GM21526 (cell line): Measurements from ENCODE around the gene BRINP1.
"Not testable (repeated sequence)": the region's sequence is repeated elsewhere in the genome, so short reads cannot be mapped to it uniquely, and the experiment has no call there.

Experiments used
- ATAC-seq: cut with Tn5 transposase; IDR thresholded peaks from one replicate; pipeline ENCODE4 v1.9.1; 2021; ENCODE audit warnings: moderate library complexity; ENCODE audit not compliant: unreplicated experiment, low FRiP score

Gene BRINP1

DNA sequence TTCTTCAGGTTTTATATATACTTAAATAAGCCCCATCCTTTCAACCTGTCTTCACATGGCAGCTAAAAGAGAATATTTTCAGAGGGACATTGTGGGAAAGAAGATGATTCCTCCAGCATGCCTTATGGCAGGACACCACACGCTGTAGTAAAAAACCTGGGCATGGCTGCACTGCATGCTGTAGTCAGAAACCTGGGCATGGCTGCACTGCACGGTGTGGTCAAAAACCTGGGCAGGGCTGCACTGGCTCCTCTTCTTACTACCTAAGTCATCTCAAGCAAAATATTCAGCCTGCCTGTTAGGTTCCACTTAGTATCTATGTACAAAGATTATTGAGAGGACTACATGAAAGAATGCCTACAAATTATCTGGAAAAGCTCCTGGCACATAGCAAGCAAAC lies 153.6 kb downstream of the BRINP1 start:
- ATAC-seq = no peak

DNA sequence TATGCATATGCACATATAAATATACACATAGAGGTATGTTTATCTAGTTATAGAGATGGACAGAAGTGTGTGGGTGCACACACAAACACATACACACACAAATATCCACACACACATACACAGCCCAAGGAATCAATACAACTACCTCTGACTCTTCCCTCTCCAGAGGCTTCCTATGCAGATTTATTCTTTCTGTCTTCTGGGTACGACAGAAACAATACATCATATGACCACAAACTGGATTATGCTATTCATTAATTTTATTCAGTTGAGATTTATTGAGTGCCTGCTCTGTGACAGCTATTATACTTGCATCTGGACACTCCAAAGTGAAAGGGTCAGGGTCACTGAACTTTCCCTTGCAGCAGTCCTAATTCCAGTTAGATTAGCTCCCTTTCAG lies 155.8 kb downstream of the BRINP1 start:
- ATAC-seq = no peak

DNA sequence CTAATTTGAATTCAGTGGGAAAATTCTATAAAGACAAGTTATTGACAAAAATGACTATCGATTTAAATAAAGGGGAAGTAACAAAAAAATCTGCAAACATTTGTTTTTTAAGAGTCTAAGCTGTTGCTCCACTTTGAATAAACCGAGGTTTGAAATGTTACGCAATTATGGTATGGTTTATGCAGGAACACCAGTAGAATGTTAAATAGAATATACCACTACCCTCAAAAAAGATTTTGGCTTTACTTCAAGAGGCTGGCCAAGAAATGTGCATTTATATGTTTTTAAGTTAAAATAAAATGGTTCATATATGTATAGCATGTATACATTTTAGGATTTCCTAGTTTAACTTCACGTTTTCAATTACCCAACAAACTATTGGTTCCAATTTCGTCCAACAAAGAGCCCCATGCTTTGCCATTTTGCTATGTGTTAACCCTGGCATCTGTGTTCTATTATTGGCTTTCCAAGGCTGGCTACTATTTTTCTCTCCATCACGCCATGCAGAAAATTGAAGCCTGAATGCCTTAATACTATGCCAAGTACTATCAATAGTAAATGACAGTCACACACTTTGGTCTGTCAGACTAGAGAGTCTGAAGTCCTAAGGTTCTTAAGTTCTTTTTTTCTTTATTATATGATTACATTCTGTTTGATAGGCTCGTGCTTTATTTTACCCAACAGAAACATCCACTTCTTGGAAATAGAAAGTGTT lies 171.2 kb downstream of the BRINP1 start:
- no peak for ATAC-seq

DNA sequence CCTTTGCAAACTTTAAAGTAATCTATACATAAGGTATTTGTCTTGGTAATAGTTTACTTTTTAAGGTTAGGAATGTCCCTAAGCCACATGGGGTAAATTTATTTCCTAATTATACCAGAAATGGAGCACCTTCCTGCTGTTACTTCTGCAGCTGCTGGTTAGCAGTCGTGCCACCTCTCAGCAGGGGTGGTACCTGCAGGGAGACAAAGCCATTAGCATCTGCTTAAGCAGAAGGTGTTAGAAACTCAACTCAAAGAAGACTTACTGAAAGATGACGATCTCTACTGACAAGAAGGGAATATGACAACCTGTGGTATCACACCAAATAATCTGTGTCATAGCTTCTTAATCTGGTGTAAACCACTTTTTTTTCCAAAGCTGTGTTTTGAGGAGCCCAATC lies 173.7 kb downstream of the BRINP1 start:
- no peak for ATAC-seq

DNA sequence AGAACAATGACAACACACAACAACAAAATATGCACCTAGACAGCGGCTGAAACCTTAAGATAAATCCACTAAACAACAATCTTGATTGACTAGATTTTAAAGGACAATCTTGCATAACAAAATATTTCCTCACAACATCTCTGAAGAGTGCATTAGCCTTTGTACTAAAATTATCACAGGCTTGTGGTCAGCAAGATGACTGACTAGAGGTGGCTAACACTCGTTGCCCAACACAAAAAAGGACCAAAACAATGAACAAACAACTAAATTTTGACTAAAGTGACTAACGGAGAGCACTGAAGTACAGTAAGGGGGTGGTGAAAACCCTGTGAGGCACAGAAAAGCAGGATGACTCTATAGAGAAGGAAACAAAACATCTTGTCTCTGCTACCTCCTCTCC lies 183.9 kb downstream of the BRINP1 start:
- ATAC-seq = no peak

DNA sequence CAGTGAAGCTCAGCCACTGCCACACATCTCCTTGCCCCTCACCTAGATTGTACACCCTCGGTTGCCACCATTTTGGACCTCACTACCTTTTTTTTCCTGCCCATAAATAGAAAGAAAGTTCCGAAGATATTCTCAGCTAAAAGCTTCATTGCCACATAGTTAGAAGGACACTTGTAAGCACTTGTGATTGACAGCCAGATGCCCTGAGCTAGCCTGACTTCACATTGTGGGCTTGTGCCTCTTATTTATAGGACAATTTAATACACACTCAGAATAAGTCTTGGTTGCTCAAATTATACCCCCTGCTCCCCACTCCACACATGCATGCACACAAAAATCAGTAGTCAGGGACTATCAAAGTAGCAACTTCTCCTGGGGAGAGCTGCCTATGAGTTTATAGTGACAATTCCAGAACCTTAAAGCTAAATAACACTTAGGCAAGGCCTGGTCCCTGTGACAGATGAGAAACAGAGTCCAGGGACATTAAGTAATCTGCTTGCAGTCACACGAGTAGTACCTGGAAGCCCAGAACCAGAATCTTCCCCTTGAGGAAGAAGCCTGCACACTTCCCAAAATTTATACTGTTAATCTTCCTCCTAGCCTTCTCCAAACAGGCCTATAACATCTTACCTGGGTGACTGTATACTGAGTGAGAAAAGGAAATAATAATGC lies 184.8 kb downstream of the BRINP1 start:
- no peak for ATAC-seq

DNA sequence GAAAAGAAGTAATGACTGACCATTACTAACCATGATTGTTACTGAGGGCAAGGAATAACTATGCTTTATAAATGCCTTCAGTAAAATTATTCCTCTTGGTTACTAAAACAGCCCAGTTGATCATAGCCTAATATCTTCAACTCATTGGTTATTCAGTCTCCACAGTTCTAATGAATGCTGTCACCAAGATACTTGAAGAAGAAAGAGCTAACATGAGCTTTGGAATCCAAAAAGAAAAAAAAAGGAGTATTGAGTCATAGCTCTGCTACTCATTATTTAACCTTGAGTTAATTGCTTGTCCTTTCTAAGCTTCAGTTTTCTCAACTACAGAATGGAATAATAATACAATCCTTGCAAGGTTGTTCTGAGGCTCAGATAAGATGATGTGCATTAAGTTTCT lies 187.7 kb downstream of the BRINP1 start:
- ATAC-seq = no peak

DNA sequence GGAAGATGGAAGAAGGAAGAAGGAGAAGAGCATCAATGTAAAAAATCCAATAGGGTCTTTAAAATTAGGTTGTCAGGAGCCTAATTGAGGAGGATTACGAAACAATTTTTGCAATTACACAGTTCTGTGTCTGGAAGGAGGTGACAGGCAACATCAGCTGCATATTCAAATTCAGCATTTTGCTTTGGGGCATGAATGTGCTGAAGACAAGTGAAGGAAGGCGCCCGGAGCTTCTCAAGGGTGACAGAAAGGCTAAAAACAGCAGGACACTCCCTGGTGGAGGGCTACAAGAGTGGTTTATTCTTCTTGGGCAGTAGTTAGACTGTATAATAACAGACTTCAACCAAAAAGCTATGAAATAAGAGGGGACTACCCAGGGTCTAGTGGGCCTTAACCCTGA lies 188.3 kb downstream of the BRINP1 start:
- ATAC-seq = no peak

DNA sequence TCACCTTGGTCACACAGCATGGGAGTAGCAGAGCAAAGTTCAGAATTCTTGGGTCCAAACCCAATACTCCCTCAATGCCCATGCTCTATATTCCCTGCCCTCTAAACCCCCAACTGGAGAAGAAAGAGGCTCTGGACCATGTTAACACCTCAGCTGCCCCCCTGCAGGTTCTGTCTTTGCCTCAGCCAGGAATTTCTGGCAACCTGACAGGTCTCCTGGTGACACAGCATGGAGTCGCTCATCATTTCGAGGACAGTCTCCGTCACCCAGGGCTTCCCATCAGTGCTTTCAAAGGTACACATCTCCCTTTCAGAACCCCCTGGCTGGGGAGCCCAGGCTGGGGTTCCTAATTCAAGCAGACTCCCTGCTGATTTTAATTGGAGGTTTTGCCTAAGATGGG lies 189.5 kb downstream of the BRINP1 start:
- ATAC-seq = no peak

DNA sequence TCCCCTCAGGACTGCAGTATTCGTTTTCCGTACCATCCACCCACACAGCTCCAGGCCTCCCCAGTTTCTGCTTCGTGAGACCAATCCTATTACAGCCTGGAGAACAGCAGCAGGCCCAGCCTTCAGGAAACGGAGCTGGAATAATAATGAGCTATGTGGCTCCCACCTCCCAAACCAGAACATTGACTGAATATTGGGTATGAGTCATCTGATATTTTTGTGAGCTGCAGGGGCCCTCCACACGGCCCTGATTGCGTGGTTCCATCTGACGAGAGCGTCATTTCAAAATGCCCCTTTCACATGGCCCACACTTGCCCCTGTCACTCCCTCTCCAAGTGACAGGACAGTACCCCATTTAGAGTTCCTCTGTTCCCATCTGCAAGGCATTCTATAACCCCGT lies 192.0 kb downstream of the BRINP1 start:
- no peak for ATAC-seq

DNA sequence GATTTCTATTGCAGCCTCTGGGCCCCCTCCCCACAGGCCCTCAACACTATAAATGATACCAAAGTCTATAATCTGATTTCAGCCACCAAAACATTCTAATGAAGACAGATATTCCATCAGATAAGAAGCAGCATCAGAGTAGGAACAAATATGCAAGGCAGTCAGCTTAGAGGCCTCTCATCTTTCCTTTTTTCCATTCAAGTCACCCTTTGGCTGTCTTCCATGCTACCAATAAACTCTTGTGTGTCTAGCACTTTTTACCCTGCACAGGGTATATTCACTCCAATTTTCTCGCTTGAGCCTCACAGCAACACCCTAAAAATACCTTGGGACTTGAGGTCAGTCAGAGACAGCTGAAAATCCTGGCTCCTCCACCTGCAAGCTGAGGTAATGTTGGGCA lies 193.7 kb downstream of the BRINP1 start:
- ATAC-seq = no peak

DNA sequence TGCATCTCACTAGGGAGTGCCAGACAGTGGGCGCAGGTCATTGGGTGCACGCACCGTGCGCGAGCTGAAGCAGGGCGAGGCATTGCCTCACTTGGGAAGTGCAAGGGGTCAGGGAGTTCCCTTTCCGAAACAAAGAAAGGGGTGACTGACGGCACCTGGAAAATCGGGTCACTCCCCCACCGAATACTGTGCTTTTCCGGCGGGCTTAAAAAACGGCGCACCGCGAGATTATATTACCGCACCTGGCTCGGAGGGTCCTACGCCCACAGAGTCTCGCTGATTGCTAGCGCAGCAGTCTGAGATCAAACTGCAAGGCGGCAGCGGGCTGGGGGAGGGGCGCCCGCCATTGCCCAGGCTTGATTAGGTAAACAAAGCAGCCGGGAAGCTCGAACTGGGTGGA lies 200.0 kb downstream of the BRINP1 start:
- not testable (repeated sequence) for ATAC-seq

DNA sequence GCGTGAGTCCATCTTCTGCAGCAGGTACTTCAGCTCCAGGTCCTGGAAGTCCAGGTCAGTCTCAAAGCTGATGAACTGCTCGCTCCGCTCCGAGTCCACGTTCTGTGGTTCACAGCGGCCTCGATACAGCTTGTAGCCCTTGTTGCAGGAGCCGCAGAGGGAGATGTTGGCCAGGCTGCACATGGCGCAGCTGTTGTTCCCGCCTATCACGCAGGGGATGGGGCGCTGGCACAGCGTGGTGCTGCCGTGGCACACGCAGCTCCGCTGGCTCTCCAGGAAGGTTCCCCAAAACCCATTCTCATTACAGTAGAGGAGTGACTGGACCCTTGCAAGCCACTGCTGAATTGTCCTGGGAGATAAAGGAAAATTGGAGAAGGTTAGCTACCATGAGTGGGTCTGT lies 201.4 kb downstream of the BRINP1 start:
- no peak for ATAC-seq

DNA sequence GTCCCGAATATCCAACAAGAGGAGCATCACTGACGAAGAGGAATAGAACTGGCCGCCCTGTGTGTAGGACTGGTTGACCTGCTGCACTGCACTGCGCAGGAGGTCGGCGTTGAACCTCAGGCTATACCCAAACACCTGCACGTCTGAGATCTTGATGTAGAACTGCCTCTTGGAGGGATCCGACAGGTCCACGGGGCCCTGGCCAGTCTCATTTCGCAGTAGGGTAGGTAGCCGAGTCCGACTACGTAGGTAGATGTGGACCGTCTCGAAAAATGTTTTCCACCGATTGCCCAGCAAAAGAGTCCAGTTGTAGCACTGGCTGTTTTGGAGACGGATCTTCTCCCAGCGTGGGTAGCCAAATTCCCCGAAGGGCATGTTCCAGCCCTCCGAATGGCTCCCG lies 202.0 kb downstream of the BRINP1 start:
- ATAC-seq = no peak

DNA sequence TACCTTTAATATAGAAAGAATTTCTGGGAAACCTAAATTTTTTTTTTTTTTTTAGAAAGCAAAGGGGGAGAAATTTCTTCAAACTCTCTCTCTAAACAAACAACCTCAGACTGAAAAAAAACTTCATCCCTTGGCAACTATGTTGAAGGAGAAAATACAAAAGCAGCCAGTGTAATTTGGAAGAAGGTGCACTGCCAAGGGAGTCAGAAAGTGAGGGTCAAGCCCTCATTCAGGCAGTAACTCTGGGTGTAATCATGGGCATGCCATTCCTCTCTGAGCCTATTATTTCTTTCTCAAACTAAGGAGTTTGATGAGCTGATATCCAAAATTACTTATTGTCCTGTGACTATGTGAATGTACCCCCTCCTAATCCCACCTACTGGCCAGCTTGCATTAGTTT lies 203.1 kb downstream of the BRINP1 start:
- ATAC-seq = no peak

DNA sequence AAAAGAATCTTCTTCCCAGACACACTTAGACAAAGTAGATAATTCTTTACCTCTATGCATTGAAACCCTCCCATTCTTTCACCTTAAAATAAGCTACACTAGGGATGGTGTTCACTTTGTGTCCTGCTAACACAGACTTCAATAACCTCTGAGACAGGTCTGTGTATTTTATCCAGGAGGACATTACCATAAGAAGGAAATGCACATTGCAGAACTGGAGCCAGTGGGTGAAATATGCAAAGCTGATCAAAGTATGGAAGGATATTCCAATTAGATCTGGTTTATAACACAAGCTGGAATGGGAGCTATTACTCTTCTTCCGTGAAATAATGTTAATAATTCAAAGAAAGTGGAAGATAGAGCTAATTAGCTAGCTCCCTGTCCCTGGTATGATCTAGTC lies 204.1 kb downstream of the BRINP1 start:
- ATAC-seq = no peak

DNA sequence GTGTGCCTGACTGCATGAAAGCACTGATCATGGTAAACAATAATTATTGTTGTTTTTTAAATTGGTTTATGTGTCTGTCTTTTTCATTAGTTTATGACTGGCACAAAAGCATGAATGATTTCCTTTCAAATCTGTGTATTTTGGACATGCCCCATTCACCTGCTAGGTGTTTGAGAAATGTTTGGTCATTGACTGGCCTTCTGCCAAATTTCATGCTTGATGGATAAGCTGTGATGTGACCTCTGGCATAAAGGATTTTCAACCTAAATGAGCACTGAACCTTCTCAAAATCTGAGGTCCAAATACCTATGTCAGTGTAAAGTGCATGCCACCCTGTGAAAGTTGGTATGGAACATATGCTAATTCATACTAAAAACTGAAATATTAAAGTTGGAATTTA lies 204.5 kb downstream of the BRINP1 start:
- ATAC-seq = no peak

DNA sequence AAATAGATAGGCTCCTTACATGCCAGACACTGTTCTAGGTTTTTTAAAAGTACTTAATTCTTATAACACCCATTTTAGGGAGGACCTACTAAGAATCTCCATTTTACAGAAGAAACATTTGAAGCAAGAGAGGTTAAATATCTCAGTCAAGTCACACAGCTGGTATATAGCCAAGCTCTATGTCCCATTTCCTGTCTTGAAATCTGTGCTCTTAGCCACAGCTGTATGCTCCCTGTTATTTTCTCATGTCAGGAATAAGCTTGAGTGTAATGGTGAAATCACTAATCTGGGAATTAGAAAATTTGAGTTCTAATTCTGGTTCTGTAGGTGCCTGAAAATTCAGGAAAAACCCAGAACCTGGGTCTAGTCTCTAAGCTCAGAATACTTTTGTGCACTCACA lies 208.7 kb downstream of the BRINP1 start:
- no peak for ATAC-seq

DNA sequence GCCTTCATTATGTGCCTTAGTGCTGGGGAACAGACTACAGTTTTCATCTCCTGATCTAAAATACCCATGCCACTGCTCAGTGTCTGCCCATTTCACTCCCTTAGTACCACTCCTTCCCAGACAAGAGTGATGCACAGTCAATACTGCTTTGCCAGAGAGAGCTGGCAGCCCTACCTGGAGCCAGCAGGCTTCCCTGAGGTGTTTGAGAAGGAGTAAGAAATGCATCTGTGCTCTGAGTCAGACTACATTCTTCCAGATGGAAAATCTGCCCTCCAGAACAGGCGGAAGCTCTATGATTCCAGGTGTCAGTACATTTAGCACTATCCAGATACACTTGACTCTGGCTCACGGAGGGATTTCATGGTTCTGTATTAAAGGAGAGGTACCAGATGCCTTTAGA lies 209.8 kb downstream of the BRINP1 start:
- no peak for ATAC-seq

DNA sequence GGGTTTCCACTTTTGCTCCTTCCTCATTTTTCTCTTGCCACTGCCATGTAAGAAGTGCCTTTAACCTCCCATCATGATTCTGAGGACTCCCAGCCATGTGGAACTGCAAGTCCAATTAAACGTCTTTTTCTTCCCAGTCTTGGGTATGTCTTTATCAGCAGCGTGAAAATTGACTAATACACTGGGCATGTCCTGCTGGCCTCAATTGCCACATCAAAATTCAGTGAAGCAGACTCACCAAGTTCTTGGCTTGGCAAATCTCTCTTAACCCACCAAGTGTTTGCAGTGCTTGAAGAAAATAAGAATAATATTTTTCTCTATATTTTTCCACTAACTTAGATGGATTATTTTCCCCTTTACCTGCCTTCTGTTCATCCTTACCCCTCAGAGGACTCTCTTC lies 212.0 kb downstream of the BRINP1 start:
- ATAC-seq = no peak

DNA sequence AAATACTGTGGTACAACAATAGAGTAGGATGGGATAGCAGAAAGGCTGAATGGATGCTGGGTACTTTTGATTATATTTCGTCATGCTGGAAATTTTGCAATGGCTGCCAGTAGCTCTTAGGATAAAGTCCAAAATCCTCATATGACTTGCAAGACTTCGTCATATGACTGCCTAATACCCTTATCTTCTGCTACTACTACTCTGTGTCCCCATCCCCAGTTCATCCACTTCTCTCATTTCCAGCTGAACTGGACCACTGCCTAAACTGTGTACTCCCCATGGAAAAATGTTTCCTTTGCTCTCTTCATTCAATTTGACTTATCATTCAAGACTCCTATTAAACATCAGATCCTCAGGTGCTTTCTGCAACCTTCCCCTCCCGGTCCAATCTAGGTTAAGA lies 212.9 kb downstream of the BRINP1 start:
- no peak for ATAC-seq

DNA sequence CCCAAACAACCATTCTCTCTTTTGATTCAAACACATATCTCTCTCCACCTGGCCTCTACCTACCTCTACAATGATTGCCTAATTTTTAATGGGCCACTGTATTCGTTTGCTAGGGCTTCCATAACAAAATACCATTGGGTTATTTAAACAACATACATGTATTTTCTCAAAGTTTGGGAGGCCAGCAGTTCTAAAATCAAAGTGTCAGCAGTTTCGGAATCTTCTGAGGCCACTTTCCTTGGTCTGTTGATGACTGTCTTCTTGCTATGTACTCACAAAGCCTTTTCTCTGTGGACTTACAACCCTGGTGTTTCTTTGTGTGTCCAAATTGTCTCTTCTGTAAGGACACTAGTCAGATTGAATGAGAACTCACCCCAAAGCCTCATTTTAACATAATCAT lies 214.7 kb downstream of the BRINP1 start:
- ATAC-seq = no peak

DNA sequence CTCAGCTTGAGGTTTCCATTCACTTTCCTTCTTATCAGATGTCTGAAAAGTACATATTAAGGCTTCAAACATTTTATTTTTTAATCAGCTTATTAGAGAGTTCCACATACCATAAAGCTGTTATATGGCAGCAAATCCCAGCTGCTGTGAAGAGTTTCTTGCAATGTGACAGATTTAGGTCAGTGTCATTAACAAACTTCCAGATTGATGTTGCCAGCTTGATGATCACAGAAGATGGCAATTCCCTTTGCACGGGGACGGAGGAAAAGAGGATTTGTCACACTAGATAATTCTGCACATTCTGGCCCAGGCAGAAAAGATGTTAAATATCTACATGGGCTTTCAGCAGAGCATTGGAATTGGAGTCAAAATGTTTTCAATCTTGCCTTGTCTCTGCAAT lies 215.8 kb downstream of the BRINP1 start:
- no peak for ATAC-seq
